ENCODE results near the gene ZMIZ1.

Gene ZMIZ1

GRCh38 chr10:79052291-79053080, 16.3 kb upstream of the ZMIZ1 start:
- no peak for DNase-seq (ENCODE audit: low spot score)

- no peak for DNase-seq (ENCODE audit: low spot score)
Measured at GRCh38 chr10:79053081-79053434, 15.7 kb upstream of the ZMIZ1 start.

GRCh38 chr10:79053481-79054202, 15.1 kb upstream of the ZMIZ1 start:
- no peak for DNase-seq (ENCODE audit: low spot score)

GRCh38 chr10:79054203-79055099, 14.3 kb upstream of the ZMIZ1 start:
- DNase-seq (ENCODE audit: low spot score): no peak

GRCh38 chr10:79055100-79055782, 13.5 kb upstream of the ZMIZ1 start:
- DNase-seq (ENCODE audit: low spot score): no peak

GRCh38 chr10:79055892-79056291, 12.9 kb upstream of the ZMIZ1 start:
- DNase-seq (ENCODE audit: low spot score): no peak

- no peak for DNase-seq (ENCODE audit: low spot score)
Measured at GRCh38 chr10:79056361-79056735, 12.4 kb upstream of the ZMIZ1 start.

GRCh38 chr10:79056736-79057391, 11.9 kb upstream of the ZMIZ1 start:
- DNase-seq (ENCODE audit: low spot score): no peak

- no peak for DNase-seq (ENCODE audit: low spot score)
Measured at GRCh38 chr10:79057481-79058275, 11.1 kb upstream of the ZMIZ1 start.

GRCh38 chr10:79058899-79059841, 9.6 kb upstream of the ZMIZ1 start:
- DNase-seq (ENCODE audit: low spot score): no peak

GRCh38 chr10:79059859-79060379, 8.8 kb upstream of the ZMIZ1 start:
- DNase-seq (ENCODE audit: low spot score): no peak

- no peak for DNase-seq (ENCODE audit: low spot score)
Measured at GRCh38 chr10:79060641-79061255, 8.0 kb upstream of the ZMIZ1 start.

- no peak for DNase-seq (ENCODE audit: low spot score)
Measured at GRCh38 chr10:79061441-79062315, 7.1 kb upstream of the ZMIZ1 start.

- no peak for DNase-seq (ENCODE audit: low spot score)
Measured at GRCh38 chr10:79063071-79063491, 5.7 kb upstream of the ZMIZ1 start.

GRCh38 chr10:79063661-79064492, 4.9 kb upstream of the ZMIZ1 start:
- DNase-seq (ENCODE audit: low spot score): no peak

GRCh38 chr10:79065091-79065551, 3.6 kb upstream of the ZMIZ1 start:
- no peak for DNase-seq (ENCODE audit: low spot score)

- no peak for DNase-seq (ENCODE audit: low spot score)
Measured at GRCh38 chr10:79065853-79066252, 2.9 kb upstream of the ZMIZ1 start.

All from AG08396 (cell line).